HEK293 (cell line): Measurements from ENCODE around the gene C19orf47.

Experiments
- CTCF ChIA-PET: fragments of 350-600 bp; formaldehyde crosslinking; extraction: SDS; loops from one replicate; lab custom pipeline; 2021; ENCODE audit warnings: antibody characterized with exemption; lab: Yijun Ruan, JAX
- POLR2A ChIA-PET: fragments of 300-600 bp; formaldehyde crosslinking; extraction: SDS; loops from one replicate; lab custom pipeline; 2020; ENCODE audit warnings: antibody characterized with exemption, inconsistent platforms; lab: Yijun Ruan, JAX
- H3K27ac ChIP-seq: fragments of 200-500 bp; sonication (Bioruptor generic); 2 replicates; pipeline ENCODE4 v1.5.1; 2014; ENCODE audit warnings: low read depth, low read length, control low read depth, inconsistent platforms; ENCODE audit errors: extremely low read depth
- H3K36me3 ChIP-seq, 2 experiments: fragments of 200-500 bp in 1 of 2; sonication (Bioruptor generic) in 1 of 2; 1 replicate in 1 of 2; 2 replicates in 1 of 2; pipeline ENCODE4 v1.5.1; 2014 to 2017; ENCODE audit warnings: inconsistent platforms in 2 of 2, low read length in 2 of 2; ENCODE audit not compliant: control insufficient read depth in 2 of 2, insufficient read depth in 1 of 2
- H3K4me1 ChIP-seq: fragments of 200-500 bp; sonication (Bioruptor generic); 2 replicates; pipeline ENCODE4 v1.5.1; 2014; ENCODE audit warnings: mild to moderate bottlenecking, low read length, inconsistent platforms; ENCODE audit not compliant: control insufficient read depth, insufficient read depth
- H3K4me3 ChIP-seq: 2 replicates; pipeline ENCODE4 v1.5.1; 2011; ENCODE audit warnings: low read depth, mild to moderate bottlenecking, control low read depth, low read length, moderate library complexity
- H3K9me3 ChIP-seq: fragments of 200-500 bp; sonication (Bioruptor generic); 2 replicates; pipeline ENCODE4 v1.5.1; 2014; ENCODE audit warnings: low read depth, low read length, inconsistent platforms; ENCODE audit not compliant: control insufficient read depth, insufficient read depth
- KLF1 ChIP-seq: fragments of 450-650 bp; formaldehyde crosslinking; IDR thresholded peaks from 2 replicates; pipeline ENCODE4 v1.5.1; 2016; ENCODE audit warnings: missing biosample characterization, missing genetic modification characterization
- RBAK ChIP-seq: fragments of 450-650 bp; formaldehyde crosslinking; IDR thresholded peaks from 2 replicates; pipeline ENCODE4 v1.5.1; 2016; ENCODE audit warnings: missing biosample characterization, missing genetic modification characterization
- TCF7L2 ChIP-seq: IDR thresholded peaks from 2 replicates; pipeline ENCODE4 v1.6.1; 2011; ENCODE audit warnings: low read depth, mild to moderate bottlenecking, inconsistent platforms, low read length, moderate library complexity, borderline replicate concordance
- ZEB2 ChIP-seq: fragments of 450-650 bp; formaldehyde crosslinking; IDR thresholded peaks from 2 replicates; pipeline ENCODE4 v1.5.1; 2016; ENCODE audit warnings: missing biosample characterization, missing genetic modification characterization
- ZNF121 ChIP-seq: fragments of 450-650 bp; formaldehyde crosslinking; IDR thresholded peaks from 2 replicates; pipeline ENCODE4 v1.5.1; 2016; ENCODE audit warnings: missing biosample characterization, missing genetic modification characterization
- ZNF169 ChIP-seq: fragments of 450-650 bp; formaldehyde crosslinking; IDR thresholded peaks from 2 replicates; pipeline ENCODE4 v1.5.1; 2016; ENCODE audit warnings: missing biosample characterization, missing genetic modification characterization
- ZNF202 ChIP-seq: fragments of 450-650 bp; formaldehyde crosslinking; IDR thresholded peaks from 2 replicates; pipeline ENCODE4 v1.5.1; 2016; ENCODE audit warnings: missing biosample characterization, missing genetic modification characterization, borderline replicate concordance
- ZNF214 ChIP-seq: fragments of 450-650 bp; formaldehyde crosslinking; IDR thresholded peaks from 2 replicates; pipeline ENCODE4 v1.5.1; 2017; ENCODE audit warnings: missing biosample characterization, mild to moderate bottlenecking, missing genetic modification characterization, borderline replicate concordance
- ZNF221 ChIP-seq: fragments of 450-650 bp; formaldehyde crosslinking; IDR thresholded peaks from 2 replicates; pipeline ENCODE4 v1.5.1; 2017; ENCODE audit warnings: missing biosample characterization, missing genetic modification characterization, borderline replicate concordance
- ZNF223 ChIP-seq: fragments of 450-650 bp; formaldehyde crosslinking; IDR thresholded peaks from 2 replicates; pipeline ENCODE4 v1.5.1; 2016; ENCODE audit warnings: missing biosample characterization, missing genetic modification characterization
- ZNF23 ChIP-seq: fragments of 450-650 bp; formaldehyde crosslinking; IDR thresholded peaks from 2 replicates; pipeline ENCODE4 v1.5.1; 2016; ENCODE audit warnings: missing biosample characterization, missing genetic modification characterization, borderline replicate concordance
- ZNF423 ChIP-seq: fragments of 450-650 bp; formaldehyde crosslinking; IDR thresholded peaks from 2 replicates; pipeline ENCODE4 v1.5.1; 2016; ENCODE audit warnings: missing biosample characterization, missing genetic modification characterization
- ZNF48 ChIP-seq: fragments of 450-650 bp; formaldehyde crosslinking; IDR thresholded peaks from 2 replicates; pipeline ENCODE4 v1.5.1; 2016; ENCODE audit warnings: missing biosample characterization, missing genetic modification characterization
- ZNF514 ChIP-seq: fragments of 450-650 bp; formaldehyde crosslinking; IDR thresholded peaks from 2 replicates; pipeline ENCODE4 v1.5.1; 2016; ENCODE audit warnings: missing biosample characterization, missing genetic modification characterization
- ZNF544 ChIP-seq: fragments of 450-650 bp; formaldehyde crosslinking; IDR thresholded peaks from 2 replicates; pipeline ENCODE4 v1.5.0; 2017; ENCODE audit warnings: missing biosample characterization, missing genetic modification characterization
- ZNF548 ChIP-seq: fragments of 450-650 bp; formaldehyde crosslinking; IDR thresholded peaks from 2 replicates; pipeline ENCODE4 v1.5.1; 2016; ENCODE audit warnings: missing biosample characterization, missing genetic modification characterization
- ZNF624 ChIP-seq: fragments of 450-650 bp; formaldehyde crosslinking; IDR thresholded peaks from 2 replicates; pipeline ENCODE4 v1.5.1; 2017; ENCODE audit warnings: missing biosample characterization, missing genetic modification characterization
- ZNF654 ChIP-seq: fragments of 450-650 bp; formaldehyde crosslinking; IDR thresholded peaks from 2 replicates; pipeline ENCODE4 v1.5.1; 2016; ENCODE audit warnings: low read depth, missing biosample characterization, missing genetic modification characterization
- ZNF747 ChIP-seq: fragments of 450-650 bp; formaldehyde crosslinking; IDR thresholded peaks from 2 replicates; pipeline ENCODE4 v1.5.1; 2016; ENCODE audit warnings: missing biosample characterization, missing genetic modification characterization
- ZNF792 ChIP-seq: fragments of 450-650 bp; formaldehyde crosslinking; IDR thresholded peaks from 2 replicates; pipeline ENCODE4 v1.5.1; 2016; ENCODE audit warnings: missing biosample characterization, missing genetic modification characterization
- TF ChIP-seq, protein P1 (sequence below): fragments of 450-650 bp; formaldehyde crosslinking; IDR thresholded peaks from 2 replicates; pipeline ENCODE4 v1.5.1; 2016; ENCODE audit warnings: missing biosample characterization, missing genetic modification characterization, borderline replicate concordance

Gene C19orf47

DNA sequence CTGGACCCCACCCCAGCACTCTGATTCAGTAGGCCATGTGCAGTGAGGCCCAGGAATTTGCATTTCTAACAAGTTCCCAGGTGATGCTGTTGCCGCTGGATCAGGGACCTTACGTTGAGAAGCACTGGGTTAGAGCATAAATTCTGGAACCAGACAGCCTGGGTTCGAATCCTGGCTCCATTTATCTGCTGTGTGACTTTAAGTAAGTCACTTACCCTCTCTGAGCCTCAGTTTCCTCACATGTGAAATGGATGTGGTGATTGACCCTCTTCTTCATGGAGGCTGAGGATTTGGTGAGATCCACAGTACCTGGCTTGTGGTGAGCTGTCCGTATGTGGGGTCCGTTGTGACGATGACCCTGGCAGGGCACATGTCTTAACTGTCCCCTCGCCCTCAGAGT is 25.9 kb upstream of the C19orf47 start (continued):
- TF ChIP-seq ZNF48 (tag by site-specific recombination): no peak

DNA sequence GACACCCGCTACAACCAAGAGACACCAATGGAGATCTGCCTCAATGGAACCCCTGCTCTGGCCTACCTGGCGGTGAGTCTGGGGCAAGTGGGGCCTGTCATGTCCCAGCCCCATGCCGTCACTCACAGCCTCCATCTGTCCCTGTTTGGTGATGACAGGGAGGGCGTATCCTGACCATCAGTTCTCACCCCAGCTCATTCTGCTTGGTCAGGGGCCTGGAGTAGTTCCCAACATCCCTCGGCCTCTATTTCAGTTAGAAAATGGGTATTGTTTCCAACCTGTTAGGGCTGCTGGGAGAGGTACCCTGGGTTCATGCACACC is 23.6 kb upstream of the C19orf47 start:
- ChIA-PET POLR2A (interaction anchor here (0.5 to 1.4 kb wide), 9 partner anchors 8 to 567 kb away, joined by 3 to 8 read pairs (median 4); partner anchors contain the start of genes C19orf47 and PLD3), CTCF (interaction anchor here (1.6 kb wide), 1 partner anchor 152 kb away, joined by 3 read pairs; no protein-coding TSS in a partner anchor)
- H3K4me3 ChIP-seq: no peak overlapping the region
- TF ChIP-seq ZNF23 (tag by site-specific recombination) (no peak), ZNF544 (tag by site-specific recombination) (no peak), ZNF221 (no peak), ZNF214 (tag by site-specific recombination) (no peak), RBAK (tag by site-specific recombination) (no peak), ZNF423 (tag by site-specific recombination) (no peak), ZNF624 (tag by site-specific recombination) (no peak), ZNF48 (tag by site-specific recombination) (no peak), ZNF747 (tag by site-specific recombination) (no peak), ZNF654 (no peak), TCF7L2 (no peak), ZNF121 (tag by site-specific recombination) (no peak), ZNF514 (no peak), ZNF223 (no peak), ZNF169 (tag by site-specific recombination) (no peak), ZNF202 (tag by site-specific recombination) (no peak), ZNF792 (no peak)
- TF ChIP-seq, protein P1, sequence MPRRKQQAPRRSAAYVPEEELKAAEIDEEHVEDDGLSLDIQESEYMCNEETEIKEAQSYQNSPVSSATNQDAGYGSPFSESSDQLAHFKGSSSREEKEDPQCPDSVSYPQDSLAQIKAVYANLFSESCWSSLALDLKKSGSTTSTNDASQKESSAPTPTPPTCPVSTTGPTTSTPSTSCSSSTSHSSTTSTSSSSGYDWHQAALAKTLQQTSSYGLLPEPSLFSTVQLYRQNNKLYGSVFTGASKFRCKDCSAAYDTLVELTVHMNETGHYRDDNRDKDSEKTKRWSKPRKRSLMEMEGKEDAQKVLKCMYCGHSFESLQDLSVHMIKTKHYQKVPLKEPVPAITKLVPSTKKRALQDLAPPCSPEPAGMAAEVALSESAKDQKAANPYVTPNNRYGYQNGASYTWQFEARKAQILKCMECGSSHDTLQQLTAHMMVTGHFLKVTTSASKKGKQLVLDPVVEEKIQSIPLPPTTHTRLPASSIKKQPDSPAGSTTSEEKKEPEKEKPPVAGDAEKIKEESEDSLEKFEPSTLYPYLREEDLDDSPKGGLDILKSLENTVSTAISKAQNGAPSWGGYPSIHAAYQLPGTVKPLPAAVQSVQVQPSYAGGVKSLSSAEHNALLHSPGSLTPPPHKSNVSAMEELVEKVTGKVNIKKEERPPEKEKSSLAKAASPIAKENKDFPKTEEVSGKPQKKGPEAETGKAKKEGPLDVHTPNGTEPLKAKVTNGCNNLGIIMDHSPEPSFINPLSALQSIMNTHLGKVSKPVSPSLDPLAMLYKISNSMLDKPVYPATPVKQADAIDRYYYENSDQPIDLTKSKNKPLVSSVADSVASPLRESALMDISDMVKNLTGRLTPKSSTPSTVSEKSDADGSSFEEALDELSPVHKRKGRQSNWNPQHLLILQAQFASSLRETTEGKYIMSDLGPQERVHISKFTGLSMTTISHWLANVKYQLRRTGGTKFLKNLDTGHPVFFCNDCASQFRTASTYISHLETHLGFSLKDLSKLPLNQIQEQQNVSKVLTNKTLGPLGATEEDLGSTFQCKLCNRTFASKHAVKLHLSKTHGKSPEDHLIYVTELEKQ: no peak
- TF ChIP-seq, all 188 proteins: peak for 0
- H3K36me3 ChIP-seq: peaks cover 74 to 77% of the 10 kb centered on the region in 2 experiments
- peak overlapping the region; percentile 13; the same call in 1 of the 2 replicates for H3K27ac ChIP-seq
- H3K4me1 ChIP-seq: peaks cover 3% of the 10 kb centered on the region
- no peaks in the 10 kb centered on the region for H3K9me3 ChIP-seq

DNA sequence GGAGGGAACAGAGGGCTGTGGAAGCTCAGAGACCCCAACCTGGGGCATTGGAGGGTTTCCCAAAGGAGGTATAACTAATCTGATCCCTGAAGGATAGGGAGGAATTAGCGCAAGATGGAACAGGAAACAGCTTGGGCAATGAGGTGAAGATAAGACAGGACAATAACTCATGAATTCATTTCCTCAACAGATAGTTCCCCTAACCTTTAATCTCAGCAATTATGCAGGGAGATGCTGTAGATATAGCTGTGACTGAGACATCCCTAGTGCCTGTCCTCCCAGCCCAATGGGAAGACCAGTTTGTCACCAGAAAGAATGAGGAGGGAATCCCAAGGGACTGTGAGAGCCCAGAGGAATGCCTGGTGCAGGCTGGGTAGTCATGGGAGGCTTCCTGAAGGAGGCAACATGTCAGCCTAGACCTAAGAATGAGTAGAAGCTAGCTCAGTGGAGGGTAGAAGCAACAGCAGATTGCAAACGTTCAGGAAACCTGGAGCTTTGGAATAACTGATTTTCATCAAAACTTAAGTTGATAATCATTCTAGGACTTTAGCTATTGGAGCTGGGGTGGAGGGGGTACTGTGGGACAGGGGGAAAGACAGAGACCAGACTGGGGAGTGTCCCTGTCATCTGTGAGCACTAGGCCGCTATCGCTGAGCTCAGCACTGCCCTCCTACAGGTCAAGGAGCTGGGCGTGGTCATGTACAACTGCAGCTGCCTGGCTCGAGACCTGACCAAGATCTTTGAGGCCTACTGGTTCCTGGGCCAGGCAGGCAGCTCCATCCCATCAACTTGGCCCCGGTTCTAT is 23.0 kb upstream of the C19orf47 start:
- POLR2A ChIA-PET: interaction anchor here (0.5 to 1.4 kb wide), 10 partner anchors 9 to 568 kb away, joined by 3 to 8 read pairs (median 4); partner anchors contain the start of genes C19orf47 and PLD3
- H3K36me3 ChIP-seq: peaks cover 74 to 77% of the 10 kb centered on the region in 2 experiments
- no peak for TF ChIP-seq ZNF548 (tag by site-specific recombination)
- TF ChIP-seq ZEB2: no peak
- peak; percentile 45 for TF ChIP-seq KLF1 (tag by site-specific recombination)
- H3K27ac ChIP-seq: 0 out of 2 replicates have a peak overlapping the region, but pooled peaks have one; percentile 13
- CTCF ChIA-PET: interaction anchor here (1.6 kb wide), 1 partner anchor 152 kb away, joined by 3 read pairs; no protein-coding TSS in a partner anchor
- peaks cover 8% of the 10 kb centered on the region for H3K4me1 ChIP-seq
- no peaks in the 10 kb centered on the region for H3K9me3 ChIP-seq
- H3K4me3 ChIP-seq: no peak overlapping the region
